Ovary (tissue), 9 donors: ENCODE data around the gene GRK2. TPM values are rescaled to one million over a fixed set of nuclear protein-coding genes. Genes with fewer than 3 reads are reported as not detected.

Source experiments
- DNase-seq, 5 donors: peaks; one replicate each; pipeline ENCODE4 v3.0.0-alpha.2; 2019 to 2020
- H3K27ac ChIP-seq, 2 donors: fragments of 200-600 bp; one replicate each; pipeline versions ENCODE4 v1.5.1 to v1.8.0; 2019 to 2022
- H3K27me3 ChIP-seq: fragments of 200-600 bp; one replicate; pipeline ENCODE4 v1.8.0; 2022
- H3K36me3 ChIP-seq: fragments of 200-600 bp; sonication (generic); one replicate; pipeline ENCODE4 v1.5.1; 2019
- H3K4me1 ChIP-seq: one replicate; pipeline ENCODE4 v1.8.1; 2013; ENCODE audit warnings: mild to moderate bottlenecking, moderate library complexity; ENCODE audit not compliant: insufficient read depth
- H3K4me3 ChIP-seq: fragments of 200-600 bp; sonication (generic); one replicate; pipeline ENCODE4 v1.5.1; 2017
- H3K9me3 ChIP-seq, 2 donors: fragments of 200-600 bp in 1 of 2; sonication (generic) in 1 of 2; one replicate each; pipeline versions ENCODE4 v1.5.1 to v1.8.1; 2013 to 2019; ENCODE audit warnings: mild to moderate bottlenecking in 1 of 2, moderate library complexity in 1 of 2
- CTCF ChIP-seq, 3 donors: fragments of 450-650 bp in 2 of 3; fragments of 200-600 bp in 1 of 3; IDR thresholded peaks; one replicate each; pipeline versions ENCODE4 v1.5.1 to v1.8.0; 2016 to 2022; ENCODE audit warnings: antibody characterized with exemption in 3 of 3, mild to moderate bottlenecking in 1 of 3
- EP300 ChIP-seq: sonication (generic); formaldehyde crosslinking; IDR thresholded peaks from one replicate; pipeline ENCODE4 v1.6.1; 2017; ENCODE audit warnings: antibody characterized with exemption
- POLR2A ChIP-seq: fragments of 450-650 bp; IDR thresholded peaks from one replicate; pipeline ENCODE4 v1.6.1; 2017; ENCODE audit warnings: antibody characterized with exemption, mild to moderate bottlenecking, moderate library complexity
- WGBS, 3 donors: extraction: QIAGEN DNeasy Blood & Tissue Kit in 1 of 3; methylation state at CpG; one replicate each; pipeline versions ENCODE4 v1.1.5 to v1.1.7; 2013 to 2017; 5-methylcytosine and 5-hydroxymethylcytosine counted together
- intact Hi-C, 4 donors: fragments of 100-400 bp; cut with DNase I; formaldehyde crosslinking; loops; one replicate each; pipeline versions ENCODE4 v1.11.0 to v1.15.1; 2022 to 2023
- polyA plus RNA-seq, 2 donors: library from polyadenylated mRNA; stranded (reverse); fragments of 200-250 nt in 1 of 2; fragments of 350-450 nt in 1 of 2; fragmentation: Illumina TruSeq in 1 of 2; extraction: RNeasy Lipid Tissue Mini Kit (QIAGEN cat#74804) in 1 of 2; gene quantifications; one replicate each; pipeline ENCODE4 v1.2.3, GENCODE V29; 2013 to 2014
- total RNA-seq, 7 donors: library from RNA; depleted of rRNA in 2 of 7; stranded (reverse); fragments of >200 nt in 2 of 7; fragmentation: NEBNext Ultra II Directional in 3 of 7; extraction: Animal tissue kit (Norgen Biotek cat#: 25700) in 3 of 7; gene quantifications; one replicate each; pipeline versions ENCODE4 v1.1.0 to v1.2.4, GENCODE V29; 2016 to 2023
- donor health status: DM: no; HTN: no; CAD: no; lungs with moderate emphysema.
- donor health status: DM: no; HTN: no; CAD: no.
- donor health status: Bipolar disorder and iron deficiency.
- donor health status: DM: yes; HTN: yes; CAD: no.
- donor health status: DM: no; HTN: no; CAD: no.
- donor health status: DM: yes; HTN: yes; CAD: no.

Gene GRK2
- total and polyA plus RNA-seq, 9 donors: 21.5 to 58.1 (median 40.5) TPM

GRCh38 chr11:67251841-67252240 lies 14.4 kb upstream of the GRK2 start:
- H3K27me3 ChIP-seq: no peaks in the 10 kb centered on the region
- no peak for DNase-seq
- WGBS, 3 donors: 82 to 96% (median 86%) methylated on average over 1 of the region's 1 CpG
- intact Hi-C loops: no loop called here
- TF ChIP-seq POLR2A: no peak
- TF ChIP-seq EP300: no peak
- TF ChIP-seq CTCF (IDR thresholded peaks at IDR 0.05): no peak
- H3K4me3 ChIP-seq: no peak overlapping the region
- no peaks in the 10 kb centered on the region for H3K36me3 ChIP-seq
- no peak overlapping the region for H3K27ac ChIP-seq
- no peaks in the 10 kb centered on the region for H3K9me3 ChIP-seq
- no peaks in the 10 kb centered on the region for H3K4me1 ChIP-seq

GRCh38 chr11:67252831-67253239 lies 13.4 kb upstream of the GRK2 start:
- TF ChIP-seq CTCF (IDR thresholded peaks at IDR 0.05) (no peak), EP300 (no peak), POLR2A (no peak)
- WGBS, 3 donors: 82 to 91% (median 88%) methylated on average over 4 of the region's 4 CpGs

GRCh38 chr11:67253872-67254624 lies 12.2 kb upstream of the GRK2 start:
- Histone ChIP-seq H3K36me3 (no peaks in the 10 kb centered on the region), H3K27ac (no peak overlapping the region), H3K27me3 (no peaks in the 10 kb centered on the region), H3K4me1 (peaks cover 2% of the 10 kb centered on the region), H3K9me3 (no peaks in the 10 kb centered on the region), H3K4me3 (no peak overlapping the region)
- DNase-seq: no peak
- WGBS, 3 donors: 87 to 90% (median 87%) methylated on average over 14 of the region's 14 CpGs
- no peak for TF ChIP-seq EP300
- no peak for TF ChIP-seq POLR2A
- no peak for TF ChIP-seq CTCF (IDR thresholded peaks at IDR 0.05)
- intact Hi-C loops: no loop called here

More at GRCh38 chr11:67252831-67253239, 13.4 kb upstream of the GRK2 start:
- Histone ChIP-seq H3K4me3 (no peak overlapping the region), H3K9me3 (no peaks in the 10 kb centered on the region), H3K4me1 (no peaks in the 10 kb centered on the region), H3K36me3 (no peaks in the 10 kb centered on the region), H3K27me3 (no peaks in the 10 kb centered on the region), H3K27ac (no peak overlapping the region)
- intact Hi-C loops: no loop called here
- no peak for DNase-seq

- H3K27ac ChIP-seq: no peak overlapping the region
- no peak for DNase-seq
- H3K4me3 ChIP-seq: no peak overlapping the region
- intact Hi-C loops: no loop called here
- no peaks in the 10 kb centered on the region for H3K36me3 ChIP-seq
- 85 to 88% (median 86%) methylated on average over 15 of the region's 15 CpGs for WGBS, 3 donors
- TF ChIP-seq CTCF (IDR thresholded peaks at IDR 0.05) (no peak), POLR2A (no peak), EP300 (no peak)
- peaks cover 2% of the 10 kb centered on the region for H3K4me1 ChIP-seq
- no peaks in the 10 kb centered on the region for H3K27me3 ChIP-seq
- H3K9me3 ChIP-seq: no peaks in the 10 kb centered on the region
Observed at GRCh38 chr11:67254798-67255197, 11.5 kb upstream of the GRK2 start.
